Astrocyte of the hippocampus (primary cell): ENCODE data around the gene PLA2G2E.
A peak's percentile ranks its signal among the peaks of the same experiment; 100 is the strongest.
"Not testable (repeated sequence)": the region's sequence is repeated elsewhere in the genome, so short reads cannot be mapped to it uniquely, and the experiment has no call there.

Experiments used
- DNase-seq: peaks from one replicate; pipeline ENCODE4 v3.0.0; 2011; ENCODE audit warnings: low read depth, low spot score

PLA2G2E gene

DNA sequence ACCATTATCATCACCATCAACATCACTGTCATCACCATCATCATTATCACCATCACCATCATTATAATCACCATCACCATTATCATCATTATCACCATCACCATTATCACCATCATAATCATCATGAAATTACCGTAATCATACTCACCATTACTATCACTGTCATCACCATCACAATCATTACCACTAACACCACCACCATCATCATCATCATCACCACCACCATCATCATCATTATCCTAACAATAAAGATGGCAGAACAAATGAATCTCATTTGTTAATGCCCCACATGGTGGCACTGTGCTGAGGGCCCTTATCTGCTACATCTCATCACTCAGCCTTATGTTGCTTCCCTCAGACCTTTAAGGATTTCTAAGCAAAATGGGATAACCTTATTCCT lies 9.4 kb upstream of the PLA2G2E start:
- no peak for DNase-seq

DNA sequence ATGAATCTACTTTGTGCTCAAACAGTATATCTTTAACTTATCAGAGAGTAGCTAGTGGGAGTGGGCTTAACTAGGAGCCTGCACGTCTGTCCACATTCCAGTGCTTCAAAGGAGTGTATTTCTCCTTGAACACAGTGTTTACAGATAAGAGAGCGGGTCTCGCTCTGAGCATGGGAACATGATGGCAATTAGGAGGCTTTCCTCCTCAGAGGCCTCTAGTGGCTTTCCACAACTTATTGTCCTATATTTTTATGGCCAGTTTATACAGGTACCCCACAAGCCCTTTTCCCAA lies 3.7 kb upstream of the PLA2G2E start:
- not testable (repeated sequence) for DNase-seq

DNA sequence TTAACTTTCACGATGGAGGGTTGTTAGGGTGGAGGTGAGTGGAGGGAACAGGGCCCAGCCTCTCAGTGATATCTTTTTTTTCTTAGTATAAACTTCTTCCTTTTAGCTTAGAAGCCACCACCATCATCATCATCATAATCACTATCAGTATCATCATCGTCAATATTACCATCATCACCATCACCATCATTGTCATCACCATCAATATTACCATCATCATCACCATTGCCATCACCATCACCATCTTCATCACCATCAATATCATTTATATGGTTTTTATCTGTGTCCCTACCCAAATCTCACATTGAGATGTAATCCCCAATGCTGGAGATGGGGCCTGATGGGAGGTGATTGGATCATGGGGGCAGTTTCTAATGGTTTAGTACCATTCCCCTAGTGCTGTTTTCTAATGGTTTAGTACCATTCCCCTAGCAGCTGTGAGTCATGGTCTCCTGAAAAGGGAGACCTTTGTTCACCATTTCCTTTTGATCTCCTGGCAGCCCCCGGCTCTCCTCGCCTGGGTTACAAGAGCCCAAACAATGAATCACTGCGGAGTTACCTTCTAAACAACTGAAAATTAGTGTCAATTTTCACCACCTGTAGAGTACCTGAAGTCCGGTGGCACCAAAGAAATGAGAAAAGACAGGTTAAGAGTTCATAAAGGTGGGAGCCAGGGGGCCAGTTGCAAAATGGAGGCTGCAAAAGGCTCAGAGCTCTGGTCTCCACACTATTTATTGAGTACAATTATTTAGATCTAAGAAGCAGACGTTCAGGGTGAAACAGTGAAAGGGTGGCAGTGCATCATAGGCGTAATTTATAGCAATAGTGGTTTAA lies 3.1 kb upstream of the PLA2G2E start:
- peak; percentile 64 for DNase-seq

DNA sequence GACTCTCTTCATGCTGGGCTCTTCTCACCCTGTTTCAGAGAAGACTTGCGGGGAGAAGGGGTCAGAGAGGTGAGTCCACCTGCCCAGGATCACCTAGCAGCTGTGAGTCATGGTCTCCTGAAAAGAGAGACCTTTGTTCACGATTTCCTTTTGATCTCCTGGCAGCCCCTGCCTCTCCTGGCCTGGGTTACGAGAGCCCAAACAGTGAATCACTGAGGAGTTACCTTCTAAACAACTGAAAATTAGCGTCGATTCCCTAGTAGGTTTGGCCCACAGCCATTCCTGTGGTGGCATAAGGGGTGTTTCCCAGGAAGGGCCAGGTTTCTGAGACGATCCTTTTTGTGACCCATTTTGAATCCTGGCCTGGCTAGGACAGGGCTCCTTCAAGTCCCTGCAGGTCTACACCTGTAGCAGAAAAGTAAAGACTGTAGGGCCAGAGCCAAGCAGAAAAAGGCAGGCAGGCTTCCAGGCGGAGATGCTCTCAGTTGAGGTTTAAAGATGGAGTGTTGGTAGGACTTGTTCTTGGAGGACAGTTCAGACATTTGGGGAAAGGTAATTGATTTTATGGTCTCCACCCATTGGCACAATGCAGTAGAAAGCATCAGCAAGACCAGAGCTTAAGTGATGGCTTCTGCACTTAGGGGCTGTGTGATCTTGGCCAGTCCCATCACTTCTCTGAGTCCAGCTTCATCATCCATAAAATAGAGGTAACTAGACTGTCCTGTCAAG lies 2.1 kb upstream of the PLA2G2E start:
- DNase-seq = peak; percentile 75

DNA sequence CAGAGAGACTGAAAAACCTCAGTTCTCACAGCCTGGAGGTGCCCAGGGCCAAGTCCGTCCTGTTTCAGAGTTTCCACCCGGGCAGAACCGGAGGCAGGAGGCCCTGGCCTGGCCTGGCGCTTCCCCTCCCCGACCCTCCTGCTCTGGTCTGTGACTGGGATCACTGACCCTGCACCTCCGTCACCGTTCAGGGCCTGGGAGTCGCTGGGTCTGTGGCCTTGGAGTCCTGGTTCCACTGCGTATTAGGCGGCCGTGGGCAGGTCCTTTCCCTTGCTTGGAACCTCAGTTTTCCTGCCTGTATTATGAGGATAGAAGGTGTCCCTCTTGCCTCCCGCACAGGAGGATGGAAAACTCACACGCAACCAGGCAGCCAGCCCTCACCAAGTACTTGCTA lies 533 bp upstream of the PLA2G2E start:
- DNase-seq = no peak

DNA sequence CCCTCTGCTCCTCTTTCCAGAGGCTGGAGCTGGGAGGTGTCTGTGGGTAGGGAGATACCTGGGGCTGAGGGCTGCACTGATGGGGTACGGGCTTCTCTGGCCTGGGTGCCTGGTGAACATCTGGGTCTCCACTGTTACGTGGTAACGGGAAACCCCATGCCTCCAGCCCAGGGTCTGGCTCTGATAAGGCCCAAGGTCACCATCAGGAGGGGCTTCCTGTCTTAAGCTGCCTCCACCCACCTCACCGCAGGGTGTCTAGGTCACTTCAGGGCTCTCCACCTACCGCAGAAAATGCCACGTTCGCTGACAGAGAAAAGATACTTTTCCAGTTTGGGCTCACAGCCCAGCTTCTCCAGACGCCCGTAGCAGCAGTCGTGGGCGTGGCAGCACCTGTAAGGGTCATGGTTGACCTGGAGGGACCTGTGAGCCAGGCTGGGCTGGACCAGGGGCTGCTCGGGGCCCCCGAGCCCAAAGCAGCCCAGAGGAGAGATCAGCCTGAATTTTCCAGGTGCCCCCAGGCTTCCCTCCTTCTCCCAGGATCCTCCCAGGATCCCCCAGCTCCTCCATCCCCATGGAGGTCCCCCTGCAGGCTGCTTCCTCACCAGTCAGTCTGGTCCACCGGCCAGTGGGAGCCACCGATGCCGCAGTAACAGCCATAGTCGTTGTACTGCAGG lies 1.3 kb downstream of the PLA2G2E start:
- DNase-seq = no peak

DNA sequence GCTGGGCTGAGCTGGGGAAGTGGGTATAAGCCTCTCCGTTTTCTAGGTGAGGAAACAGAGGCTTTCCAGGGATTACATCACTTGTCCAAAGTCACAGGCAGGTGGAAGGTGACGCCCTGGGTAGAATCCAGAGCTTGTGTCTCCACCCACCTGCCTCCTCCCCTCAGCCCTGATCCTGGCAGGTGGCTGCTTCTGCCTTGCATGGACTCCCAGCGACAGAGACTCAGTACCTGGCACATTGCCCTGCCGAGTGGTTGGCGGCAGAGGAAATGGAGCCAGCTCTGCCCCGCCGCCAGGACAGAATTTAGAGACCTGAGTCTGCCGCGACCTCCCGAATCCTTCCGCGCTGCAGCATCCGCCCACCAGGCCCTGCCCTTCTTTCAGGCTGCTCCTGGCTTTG lies 2.1 kb downstream of the PLA2G2E start:
- no peak for DNase-seq

DNA sequence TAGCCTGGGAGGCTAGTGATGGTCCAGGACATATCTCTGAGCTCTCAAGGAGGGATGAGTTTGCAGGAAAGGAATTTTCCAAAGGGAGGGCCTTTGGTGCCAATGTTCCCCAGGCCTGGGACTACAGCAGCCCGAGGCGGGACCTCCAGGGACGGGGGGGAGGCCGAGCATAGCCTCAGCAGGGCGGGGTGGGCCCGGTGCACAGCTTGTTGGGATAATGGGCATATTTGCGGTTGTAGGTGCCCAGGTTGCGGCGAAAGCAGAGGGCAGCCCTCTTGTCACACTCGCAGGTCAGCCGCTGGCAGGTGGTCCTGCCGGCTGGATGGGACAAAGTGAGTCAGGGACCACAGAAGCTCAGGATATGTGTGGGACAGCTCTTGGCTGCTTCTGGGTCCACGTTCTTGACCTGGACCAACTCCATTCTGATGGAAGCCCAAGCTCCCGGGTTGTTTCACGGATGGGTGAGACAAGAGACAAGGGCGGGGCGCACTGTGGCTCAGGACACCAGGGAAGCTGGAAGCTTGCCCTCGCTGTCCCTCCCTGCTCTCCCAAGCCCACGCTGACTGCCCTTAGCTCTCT lies 3.2 kb downstream of the PLA2G2E start:
- DNase-seq = no peak

DNA sequence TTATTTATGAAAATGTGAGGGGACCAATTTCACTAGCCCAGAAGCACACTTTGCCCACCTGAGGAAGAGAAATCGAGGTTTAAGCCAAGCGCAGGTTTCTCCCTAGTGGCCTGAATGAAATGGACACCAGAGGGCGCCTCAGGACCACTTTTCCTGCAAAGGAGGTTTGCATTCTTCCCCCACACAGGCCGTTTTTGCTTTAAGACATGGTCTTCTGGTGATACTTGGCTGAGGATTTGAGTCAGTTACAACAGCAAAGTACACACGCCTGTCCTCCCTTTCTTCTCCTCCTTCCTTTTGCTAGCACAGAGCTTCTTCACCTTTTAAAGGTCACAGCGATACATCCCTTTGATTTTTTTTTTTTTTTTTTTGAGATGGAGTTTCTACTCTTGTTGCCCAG lies 5.4 kb downstream of the PLA2G2E start:
- DNase-seq = peak; percentile 89

DNA sequence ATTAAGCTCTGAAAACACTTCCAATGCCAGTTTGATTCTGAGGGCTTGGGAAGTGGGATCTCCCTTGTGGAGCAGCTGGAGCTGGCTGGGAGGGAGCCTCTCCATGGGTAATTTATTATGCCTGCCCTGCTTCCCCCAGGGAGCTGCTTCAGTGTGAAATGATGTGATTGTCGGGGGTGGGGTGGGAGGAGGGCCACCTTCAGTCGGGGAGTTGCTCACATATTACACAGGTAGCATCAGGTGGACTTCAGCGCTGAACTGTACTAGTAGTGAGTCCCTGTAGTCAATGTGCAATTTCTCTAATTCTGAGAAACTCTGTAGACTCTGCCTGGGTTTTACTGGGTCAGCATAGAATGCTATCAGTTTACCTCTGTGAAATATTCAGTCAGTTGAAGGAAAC lies 12.8 kb downstream of the PLA2G2E start:
- DNase-seq = no peak

DNA sequence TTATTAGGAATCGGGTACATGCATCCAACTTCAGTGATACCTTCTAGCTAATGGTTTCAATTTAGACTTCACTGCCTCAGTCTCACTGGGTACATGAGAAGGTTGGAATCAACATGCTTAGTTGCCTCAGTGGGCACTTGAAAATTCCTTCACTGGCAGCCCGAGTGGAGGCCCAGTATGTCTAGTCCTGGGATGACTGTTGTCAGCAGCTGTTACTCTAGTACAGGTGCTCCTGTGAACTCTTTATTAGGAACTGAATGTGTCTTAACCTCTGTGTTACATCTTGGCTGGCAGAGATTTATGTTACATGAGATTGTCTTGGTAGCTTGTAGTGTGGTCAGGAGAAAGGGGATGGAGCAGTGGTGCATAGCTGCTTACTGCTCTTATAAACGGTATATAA lies 13.4 kb downstream of the PLA2G2E start:
- DNase-seq = no peak

DNA sequence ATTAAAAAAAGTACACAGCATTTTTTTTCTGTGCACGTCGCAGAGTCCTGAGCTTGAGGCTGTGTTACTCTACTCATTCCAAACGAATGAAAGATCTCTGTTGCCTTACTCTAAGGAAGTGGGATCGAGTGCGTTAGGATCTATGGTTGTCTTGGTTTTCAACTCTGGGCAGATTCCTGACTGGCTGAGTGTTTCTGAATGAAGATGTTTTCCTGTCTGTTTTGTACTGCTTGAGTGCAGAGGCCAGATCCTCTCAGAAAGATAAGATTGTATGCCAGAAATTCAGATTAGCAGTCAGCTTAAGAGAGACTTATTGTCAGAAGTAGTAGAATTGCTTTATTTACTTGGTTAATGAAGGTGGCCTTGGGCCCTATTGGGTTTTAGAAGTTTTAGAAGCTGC lies 14.0 kb downstream of the PLA2G2E start:
- no peak for DNase-seq

DNA sequence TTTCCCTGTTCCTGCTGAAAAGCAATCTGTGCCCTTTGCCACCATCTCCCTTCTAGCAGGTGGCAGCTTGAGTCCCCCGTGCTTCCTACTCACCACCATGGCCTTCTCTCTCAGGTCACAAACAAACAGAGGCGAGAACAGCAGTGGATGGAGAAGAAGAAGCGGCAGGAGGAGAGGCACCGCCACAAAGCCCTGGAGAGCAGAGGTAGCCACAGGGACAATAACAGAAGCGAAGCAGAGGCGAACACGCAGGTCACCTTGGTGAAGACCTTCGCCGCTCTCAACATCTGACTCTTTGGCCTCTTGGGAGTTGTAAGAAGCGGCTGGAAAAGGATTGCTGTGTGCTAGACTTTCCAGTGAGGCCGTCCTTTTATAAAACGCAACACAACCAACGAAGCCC lies 16.0 kb downstream of the PLA2G2E start:
- DNase-seq = no peak

DNA sequence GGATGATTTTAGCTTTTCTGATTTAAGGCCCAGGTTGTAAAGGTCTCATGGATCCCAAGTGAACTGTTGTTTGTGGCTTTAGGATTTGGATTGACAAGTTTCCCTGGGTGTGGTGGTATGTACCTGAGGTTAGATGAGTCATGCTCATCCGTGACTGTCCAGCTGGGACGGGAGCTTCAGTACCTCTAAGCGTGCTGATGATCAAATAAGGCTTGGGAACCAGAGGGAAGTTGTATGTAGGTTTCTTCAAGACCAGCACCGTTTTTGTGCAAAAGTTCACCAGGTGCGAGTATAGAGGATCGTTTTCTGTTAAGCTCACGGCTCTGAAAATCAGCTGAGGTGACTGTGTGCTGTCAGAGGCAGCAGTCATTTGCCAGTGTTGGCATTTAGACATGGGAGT lies 19.8 kb downstream of the PLA2G2E start:
- peak; percentile 33 for DNase-seq

DNA sequence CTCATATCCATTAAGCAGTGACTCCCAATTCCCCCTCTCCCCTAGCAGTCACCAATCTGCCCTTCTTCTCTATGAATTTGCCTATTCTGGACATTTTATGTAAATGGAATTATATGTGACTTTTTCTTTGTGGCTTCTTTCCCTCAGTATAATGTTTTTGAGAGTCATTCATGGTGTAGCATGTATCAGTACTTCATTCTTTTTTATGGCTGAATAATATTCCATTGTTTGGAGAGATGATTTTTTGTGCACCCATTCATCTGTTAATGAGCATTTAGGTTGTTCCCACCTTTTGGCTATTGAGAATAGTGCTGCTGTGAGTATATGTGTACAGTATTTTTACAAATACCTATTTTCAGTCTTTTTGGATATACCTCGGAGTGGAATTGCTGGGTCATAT lies 21.8 kb downstream of the PLA2G2E start:
- DNase-seq = no peak

DNA sequence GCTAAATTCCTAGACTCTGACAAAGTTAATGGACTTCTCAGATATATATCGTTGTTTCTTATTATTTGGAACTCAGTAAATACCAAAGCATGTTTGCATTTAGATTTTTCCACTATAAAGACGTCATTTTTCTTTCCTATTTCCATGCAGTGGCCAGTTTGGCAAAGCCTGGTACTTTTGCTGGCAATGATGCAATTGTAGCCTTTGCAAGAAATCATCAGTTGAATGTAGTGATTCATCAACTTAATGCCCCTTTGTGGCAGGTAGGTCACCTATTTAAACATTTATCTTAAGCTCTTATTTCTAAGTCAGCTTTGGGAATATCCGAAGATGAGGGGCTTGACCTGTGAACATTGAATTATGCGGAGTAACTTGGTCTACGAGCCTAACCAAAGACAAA lies 29.2 kb downstream of the PLA2G2E start:
- DNase-seq = peak; percentile 58

DNA sequence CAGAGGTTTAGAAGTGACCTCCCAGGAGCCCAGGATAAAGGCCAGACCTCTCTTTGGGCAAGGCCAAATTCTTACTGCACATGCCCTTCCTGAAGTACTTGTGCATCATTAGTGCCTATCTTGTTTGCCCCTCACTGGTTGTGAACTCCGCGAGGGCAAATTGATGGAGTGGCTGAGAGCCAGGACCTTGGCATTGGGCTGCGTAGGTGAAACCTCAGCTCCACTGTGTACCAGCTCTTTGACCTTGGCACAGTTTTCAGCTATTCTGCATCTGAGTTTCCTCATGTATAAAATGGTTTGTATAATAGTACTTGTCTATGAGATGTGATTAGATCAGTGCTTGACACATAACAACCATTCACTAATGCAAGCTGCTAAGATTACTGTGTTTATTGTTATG lies 29.7 kb downstream of the PLA2G2E start:
- DNase-seq = no peak

DNA sequence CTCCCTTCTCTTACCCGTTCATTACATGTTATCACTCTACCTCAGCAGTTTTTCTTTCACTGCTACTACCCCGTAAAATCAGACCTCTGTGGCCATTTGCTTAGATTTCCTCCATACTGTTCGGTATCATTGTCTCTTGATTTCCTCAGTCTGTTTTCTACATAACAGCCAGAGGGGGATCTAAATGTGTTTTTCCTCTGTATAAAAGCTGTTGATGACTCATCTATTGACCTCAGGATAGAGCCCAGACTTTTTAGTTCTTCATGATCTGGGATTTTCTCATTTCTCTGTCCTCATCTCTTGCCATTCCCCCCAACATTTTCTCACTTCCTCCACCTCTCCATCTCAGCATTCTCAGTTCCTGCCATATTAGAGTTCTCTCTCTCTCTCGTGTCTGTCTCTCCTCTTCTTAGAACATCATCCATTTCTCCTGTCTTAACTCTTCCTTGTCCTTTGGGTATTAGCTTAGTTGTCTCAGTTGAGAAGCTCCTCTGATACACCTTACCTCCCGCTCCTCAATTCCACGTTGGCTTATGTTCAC lies 30.7 kb downstream of the PLA2G2E start:
- DNase-seq = no peak

DNA sequence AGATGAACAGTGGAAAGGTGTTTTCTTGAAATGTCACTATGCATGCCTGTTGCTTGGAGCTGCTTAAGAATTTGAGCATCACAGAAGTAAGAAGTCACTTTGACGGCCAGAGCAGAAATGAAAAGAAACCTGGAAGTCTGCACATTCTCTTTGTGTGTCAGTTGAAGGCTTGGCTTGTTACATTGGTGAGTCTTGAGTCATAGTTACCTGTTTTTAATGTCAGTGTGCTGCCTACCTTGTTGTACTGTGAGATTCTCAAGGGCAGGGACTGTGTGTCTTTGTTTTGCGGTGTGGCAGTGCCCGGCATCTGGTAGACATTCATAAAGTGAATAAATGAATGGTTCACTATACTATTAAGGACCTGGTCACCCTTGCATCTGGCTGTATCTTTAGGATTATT lies 31.3 kb downstream of the PLA2G2E start:
- DNase-seq = no peak

DNA sequence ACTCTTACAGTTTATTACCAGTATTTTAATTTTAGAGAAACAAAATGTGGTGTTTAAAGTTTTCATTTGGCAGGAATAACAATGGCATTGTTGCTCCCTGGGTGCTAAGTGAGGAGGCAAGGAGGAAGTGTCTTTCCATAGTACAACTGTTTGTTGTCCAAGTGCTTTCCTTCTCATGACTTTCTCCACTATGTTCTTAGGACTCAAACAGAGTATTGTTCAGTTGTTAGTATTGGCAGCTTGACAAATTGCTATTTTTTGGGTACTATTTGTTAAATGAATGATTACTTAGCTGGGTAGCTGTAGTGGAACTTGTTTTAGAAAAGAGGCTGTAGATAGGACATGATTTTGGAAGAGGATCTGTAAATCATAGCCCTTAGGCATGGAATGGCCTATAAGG lies 33.8 kb downstream of the PLA2G2E start:
- DNase-seq = no peak

DNA sequence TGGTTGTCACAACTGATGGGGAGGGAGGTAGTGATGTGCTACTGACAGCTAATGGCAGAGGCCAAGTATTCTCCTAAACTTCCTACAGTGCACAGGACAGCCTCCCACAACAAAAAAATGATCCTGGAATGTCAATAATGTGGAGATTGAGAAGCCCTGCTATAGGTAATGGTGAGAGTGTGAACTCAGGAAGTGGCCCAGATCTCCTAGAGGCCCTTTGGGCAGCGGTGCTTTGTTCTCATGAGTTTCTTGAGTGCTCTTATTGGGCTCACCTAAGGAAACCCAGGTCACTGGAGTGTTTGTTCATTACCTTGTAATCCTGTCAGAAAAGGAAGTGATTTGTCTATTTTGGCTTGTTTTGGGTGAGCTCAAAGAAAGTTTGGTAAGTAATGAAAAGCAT lies 35.3 kb downstream of the PLA2G2E start:
- no peak for DNase-seq

DNA sequence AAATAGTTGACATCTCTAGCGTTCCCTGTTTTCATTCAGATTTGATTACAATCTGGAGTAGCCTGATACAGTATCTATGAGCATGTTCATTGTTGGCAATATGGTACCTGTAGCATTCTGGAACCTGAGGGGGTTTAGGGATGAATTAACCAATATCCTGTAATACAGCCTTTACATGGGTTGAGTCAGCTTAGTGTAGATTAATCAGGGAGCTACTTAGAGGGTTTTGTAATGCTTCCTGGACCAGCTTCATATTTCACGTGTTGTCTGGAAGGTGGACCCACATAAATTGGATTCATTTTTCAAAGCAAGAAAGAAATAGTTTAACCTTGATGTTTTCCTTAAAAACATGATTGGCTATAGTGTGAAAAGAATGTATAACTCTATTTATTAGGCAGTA lies 37.6 kb downstream of the PLA2G2E start:
- no peak for DNase-seq
